WTC11 (cell line): ENCODE results near the gene TTR. TPM values are rescaled to one million over a fixed set of nuclear protein-coding genes. Genes with fewer than 3 reads are reported as not detected.

Experiments used
- ATAC-seq: fragments of 200-7000 bp; cut with Tn5 transposase; 2 replicates; pipeline ENCODE4 v1.10.0; 2021; ENCODE audit warnings: mild to moderate bottlenecking, moderate library complexity
- CTCF ChIA-PET: fragments of 300-600 bp; sonication (Branson Sonifier 250); formaldehyde crosslinking; loops from one replicate; lab custom pipeline; 2021; ENCODE audit warnings: antibody characterized with exemption; lab: Charles Lee
- POLR2A ChIA-PET: fragments of 350-600 bp; sonication (Branson Sonifier 250); formaldehyde crosslinking; loops from one replicate; lab custom pipeline; 2021; ENCODE audit warnings: antibody characterized with exemption; lab: Charles Lee
- DNase-seq: peaks from one replicate; pipeline ENCODE4 v3.0.0; 2021; ENCODE audit warnings: low spot score
- H3K27ac Mint-ChIP-seq: 2 replicates; pipeline ENCODE4 v1.8.0; 2021; ENCODE audit warnings: mixed read lengths
- H3K27me3 Mint-ChIP-seq: 2 replicates; pipeline ENCODE4 v1.8.0; 2021; ENCODE audit warnings: low read depth, mild to moderate bottlenecking, moderate library complexity, mixed read lengths
- H3K36me3 Mint-ChIP-seq: 2 replicates; pipeline ENCODE4 v1.8.0; 2021; ENCODE audit warnings: mixed read lengths
- H3K4me1 Mint-ChIP-seq: 2 replicates; pipeline ENCODE4 v1.8.0; 2022; ENCODE audit warnings: mixed read lengths
- H3K4me3 Mint-ChIP-seq: 2 replicates; pipeline ENCODE4 v1.8.0; 2021; ENCODE audit warnings: mild to moderate bottlenecking, moderate library complexity, mixed read lengths
- H3K9me3 Mint-ChIP-seq: 2 replicates; pipeline ENCODE4 v1.8.0; 2021; ENCODE audit warnings: mixed read lengths
- AR ChIP-seq: fragments of 250-450 bp; sonication (Bioruptor Pico); IDR thresholded peaks from 2 replicates; pipeline ENCODE4 v1.9.0; 2021; ENCODE audit warnings: mild to moderate bottlenecking
- ATF1 ChIP-seq: sonication (generic); formaldehyde crosslinking; IDR thresholded peaks from 2 replicates; pipeline ENCODE4 v1.8.1; 2023; ENCODE audit warnings: mild to moderate bottlenecking, moderate library complexity, missing genetic modification reagents
- CDX4 ChIP-seq: fragments of 250-450 bp; sonication (Bioruptor Pico); IDR thresholded peaks from 2 replicates; pipeline ENCODE4 v1.9.0; 2021; ENCODE audit warnings: moderate library complexity, mild to moderate bottlenecking, inconsistent platforms, borderline replicate concordance
- CREM ChIP-seq: sonication (generic); formaldehyde crosslinking; IDR thresholded peaks from 2 replicates; pipeline ENCODE4 v1.8.1; 2022; ENCODE audit warnings: mild to moderate bottlenecking, missing genetic modification reagents, moderate library complexity
- FOXJ3 ChIP-seq: sonication (generic); formaldehyde crosslinking; IDR thresholded peaks from 2 replicates; pipeline ENCODE4 v1.9.0; 2021; ENCODE audit warnings: missing genetic modification reagents, mild to moderate bottlenecking, borderline replicate concordance
- HMGA2 ChIP-seq: fragments of 250-450 bp; sonication (Bioruptor Pico); IDR thresholded peaks from 2 replicates; pipeline ENCODE4 v1.4.0; 2021; ENCODE audit warnings: mild to moderate bottlenecking, moderate library complexity
- JAZF1 ChIP-seq: fragments of 250-450 bp; sonication (Bioruptor Pico); IDR thresholded peaks from 2 replicates; pipeline ENCODE4 v1.9.0; 2021; ENCODE audit warnings: moderate library complexity, mild to moderate bottlenecking, inconsistent platforms
- KAT7 ChIP-seq: sonication (generic); formaldehyde crosslinking; IDR thresholded peaks from 2 replicates; pipeline ENCODE4 v1.8.1; 2023; ENCODE audit warnings: missing genetic modification reagents, mild to moderate bottlenecking, borderline replicate concordance
- NR1H2 ChIP-seq: sonication (generic); formaldehyde crosslinking; IDR thresholded peaks from 2 replicates; pipeline ENCODE4 v1.9.0; 2021; ENCODE audit warnings: mild to moderate bottlenecking, moderate library complexity, missing genetic modification reagents
- NR2C2 ChIP-seq: sonication (generic); formaldehyde crosslinking; IDR thresholded peaks from 2 replicates; pipeline ENCODE4 v1.8.0; 2022; ENCODE audit warnings: mild to moderate bottlenecking, missing genetic modification reagents
- OVOL2 ChIP-seq: fragments of 250-450 bp; sonication (Bioruptor Pico); IDR thresholded peaks from 2 replicates; pipeline ENCODE4 v1.9.0; 2021; ENCODE audit warnings: mild to moderate bottlenecking, borderline replicate concordance
- PREB ChIP-seq: sonication (generic); formaldehyde crosslinking; IDR thresholded peaks from 2 replicates; pipeline ENCODE4 v1.8.1; 2022; ENCODE audit warnings: mild to moderate bottlenecking, missing genetic modification reagents, moderate library complexity, borderline replicate concordance
- RELA ChIP-seq: sonication (generic); formaldehyde crosslinking; IDR thresholded peaks from 2 replicates; pipeline ENCODE4 v1.8.1; 2022; ENCODE audit warnings: missing genetic modification reagents, mild to moderate bottlenecking, borderline replicate concordance
- TEAD1 ChIP-seq: sonication (generic); formaldehyde crosslinking; IDR thresholded peaks from 2 replicates; pipeline ENCODE4 v1.8.0; 2022; ENCODE audit warnings: mild to moderate bottlenecking, missing genetic modification reagents
- TEAD4 ChIP-seq: sonication (generic); formaldehyde crosslinking; IDR thresholded peaks from 2 replicates; pipeline ENCODE4 v1.8.0; 2022; ENCODE audit warnings: mild to moderate bottlenecking, missing genetic modification reagents
- TP53 ChIP-seq: sonication (generic); formaldehyde crosslinking; IDR thresholded peaks from 2 replicates; pipeline ENCODE4 v1.8.1; 2023; ENCODE audit warnings: mild to moderate bottlenecking, missing genetic modification reagents
- USF2 ChIP-seq: sonication (generic); formaldehyde crosslinking; IDR thresholded peaks from 2 replicates; pipeline ENCODE4 v1.8.1; 2023; ENCODE audit warnings: mild to moderate bottlenecking, missing genetic modification reagents, moderate library complexity
- ZBTB21 ChIP-seq: sonication (generic); formaldehyde crosslinking; IDR thresholded peaks from 2 replicates; pipeline ENCODE4 v1.8.1; 2023; ENCODE audit warnings: mild to moderate bottlenecking, missing genetic modification reagents, borderline replicate concordance
- ZNF219 ChIP-seq: sonication (generic); formaldehyde crosslinking; IDR thresholded peaks from 2 replicates; pipeline ENCODE4 v1.8.0; 2023; ENCODE audit warnings: missing genetic modification reagents, mild to moderate bottlenecking, borderline replicate concordance
- ZNF396 ChIP-seq: fragments of 250-450 bp; sonication (Bioruptor Pico); IDR thresholded peaks from 2 replicates; pipeline ENCODE4 v1.8.0; 2021; ENCODE audit warnings: mild to moderate bottlenecking, moderate library complexity, borderline replicate concordance
- total RNA-seq: library from RNA; stranded (reverse); gene quantifications from 3 replicates; pipeline ENCODE4 v1.2.3, GENCODE V29; 2021
- TF ChIP-seq, protein P1 (sequence below): sonication (generic); formaldehyde crosslinking; IDR thresholded peaks from 2 replicates; pipeline ENCODE4 v1.8.0; 2022; ENCODE audit warnings: mild to moderate bottlenecking, missing genetic modification reagents
- TF ChIP-seq, protein P2 (sequence below): sonication (generic); formaldehyde crosslinking; conservative IDR thresholded peaks from 2 replicates; pipeline ENCODE4 v1.8.1; 2023; ENCODE audit warnings: mild to moderate bottlenecking, low read depth, missing genetic modification reagents, moderate library complexity
- TF ChIP-seq, protein P3 (sequence below): sonication (generic); formaldehyde crosslinking; conservative IDR thresholded peaks from 2 replicates; pipeline ENCODE4 v1.8.1; 2022; ENCODE audit warnings: mild to moderate bottlenecking, missing genetic modification reagents
- TF ChIP-seq, protein P4 (sequence below): sonication (generic); formaldehyde crosslinking; IDR thresholded peaks from 2 replicates; pipeline ENCODE4 v1.8.1; 2022; ENCODE audit warnings: missing genetic modification reagents, borderline replicate concordance

Gene TTR
- total RNA-seq, 1 experiment from 2014 or later, result 1.0 TPM

DNA sequence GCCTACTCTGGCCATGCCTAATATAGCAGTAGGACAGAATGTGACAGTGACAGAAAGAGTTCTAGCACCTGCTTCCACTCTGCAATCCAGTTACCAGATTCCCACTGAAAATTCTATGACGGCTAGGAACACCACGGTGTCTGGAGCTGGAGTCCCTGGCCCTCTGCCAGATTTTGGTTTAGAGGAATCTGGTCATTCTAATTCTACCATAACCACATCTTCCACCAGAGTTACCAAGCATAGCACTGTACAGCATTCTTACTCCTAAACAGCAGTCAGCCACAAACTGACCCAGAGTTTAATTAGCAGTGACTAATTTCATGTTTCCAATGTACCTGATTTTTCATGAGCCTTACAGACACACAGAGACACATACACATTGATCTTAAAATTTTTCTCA is 45.2 kb upstream of the TTR start:
- H3K4me3 Mint-ChIP-seq, result no peak overlapping the region
- ChIA-PET POLR2A (no interaction called here), CTCF (no interaction called here)
- peaks cover 46% of the 10 kb centered on the region for H3K36me3 Mint-ChIP-seq
- no peak overlapping the region for H3K27ac Mint-ChIP-seq
- ATAC-seq (no peak), DNase-seq (no peak)
- H3K27me3 Mint-ChIP-seq, result no peaks in the 10 kb centered on the region
- TF ChIP-seq JAZF1 (CRISPR knock-in tag), result no peak
- TF ChIP-seq RELA (CRISPR knock-in tag), result no peak
- TF ChIP-seq TEAD4, result no peak
- TF ChIP-seq CDX4, result no peak
- TF ChIP-seq, protein P1, sequence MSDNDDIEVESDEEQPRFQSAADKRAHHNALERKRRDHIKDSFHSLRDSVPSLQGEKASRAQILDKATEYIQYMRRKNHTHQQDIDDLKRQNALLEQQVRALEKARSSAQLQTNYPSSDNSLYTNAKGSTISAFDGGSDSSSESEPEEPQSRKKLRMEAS (CRISPR knock-in tag), result no peak
- no peak for TF ChIP-seq PREB (CRISPR knock-in tag)
- TF ChIP-seq OVOL2 (CRISPR knock-in tag), result no peak
- no peak for TF ChIP-seq AR (CRISPR knock-in tag)
- TF ChIP-seq ATF1 (CRISPR knock-in tag), result no peak
- H3K4me1 Mint-ChIP-seq, result peaks cover 16% of the 10 kb centered on the region
- no peaks in the 10 kb centered on the region for H3K9me3 Mint-ChIP-seq

GRCh38 chr18:31548853-31549252 is 42.8 kb upstream of the TTR start:
- Mint-ChIP-seq H3K27me3 (no peaks in the 10 kb centered on the region), H3K9me3 (no peaks in the 10 kb centered on the region), H3K4me3 (no peak overlapping the region), H3K4me1 (peaks cover 27% of the 10 kb centered on the region), H3K36me3 (peaks cover 25% of the 10 kb centered on the region), H3K27ac (peak overlapping the region; percentile 19)
- ChIA-PET POLR2A (no interaction called here), CTCF (interaction anchor here (0.9 to 2.7 kb wide), 3 partner anchors 14 to 124 kb away, joined by 3 to 11 read pairs (median 3); no protein-coding TSS in a partner anchor)
- no peak for DNase-seq
- peak; percentile 9; the same call in 1 of the 2 replicates for ATAC-seq
- TF ChIP-seq, protein P2, sequence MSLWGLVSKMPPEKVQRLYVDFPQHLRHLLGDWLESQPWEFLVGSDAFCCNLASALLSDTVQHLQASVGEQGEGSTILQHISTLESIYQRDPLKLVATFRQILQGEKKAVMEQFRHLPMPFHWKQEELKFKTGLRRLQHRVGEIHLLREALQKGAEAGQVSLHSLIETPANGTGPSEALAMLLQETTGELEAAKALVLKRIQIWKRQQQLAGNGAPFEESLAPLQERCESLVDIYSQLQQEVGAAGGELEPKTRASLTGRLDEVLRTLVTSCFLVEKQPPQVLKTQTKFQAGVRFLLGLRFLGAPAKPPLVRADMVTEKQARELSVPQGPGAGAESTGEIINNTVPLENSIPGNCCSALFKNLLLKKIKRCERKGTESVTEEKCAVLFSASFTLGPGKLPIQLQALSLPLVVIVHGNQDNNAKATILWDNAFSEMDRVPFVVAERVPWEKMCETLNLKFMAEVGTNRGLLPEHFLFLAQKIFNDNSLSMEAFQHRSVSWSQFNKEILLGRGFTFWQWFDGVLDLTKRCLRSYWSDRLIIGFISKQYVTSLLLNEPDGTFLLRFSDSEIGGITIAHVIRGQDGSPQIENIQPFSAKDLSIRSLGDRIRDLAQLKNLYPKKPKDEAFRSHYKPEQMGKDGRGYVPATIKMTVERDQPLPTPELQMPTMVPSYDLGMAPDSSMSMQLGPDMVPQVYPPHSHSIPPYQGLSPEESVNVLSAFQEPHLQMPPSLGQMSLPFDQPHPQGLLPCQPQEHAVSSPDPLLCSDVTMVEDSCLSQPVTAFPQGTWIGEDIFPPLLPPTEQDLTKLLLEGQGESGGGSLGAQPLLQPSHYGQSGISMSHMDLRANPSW (CRISPR knock-in tag), result no peak
- TF ChIP-seq CREM, result no peak
- no peak for TF ChIP-seq JAZF1 (CRISPR knock-in tag)
- no peak for TF ChIP-seq ZNF396 (CRISPR knock-in tag)
- no peak for TF ChIP-seq CDX4
- TF ChIP-seq KAT7 (CRISPR knock-in tag), result no peak
- no peak for TF ChIP-seq NR2C2 (CRISPR knock-in tag)
- TF ChIP-seq NR1H2 (CRISPR knock-in tag), result no peak
- TF ChIP-seq, protein P3, sequence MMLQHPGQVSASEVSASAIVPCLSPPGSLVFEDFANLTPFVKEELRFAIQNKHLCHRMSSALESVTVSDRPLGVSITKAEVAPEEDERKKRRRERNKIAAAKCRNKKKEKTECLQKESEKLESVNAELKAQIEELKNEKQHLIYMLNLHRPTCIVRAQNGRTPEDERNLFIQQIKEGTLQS, result no peak
- TF ChIP-seq ZNF219 (CRISPR knock-in tag), result no peak
- no peak for TF ChIP-seq TP53 (CRISPR knock-in tag)
- TF ChIP-seq, protein P4, sequence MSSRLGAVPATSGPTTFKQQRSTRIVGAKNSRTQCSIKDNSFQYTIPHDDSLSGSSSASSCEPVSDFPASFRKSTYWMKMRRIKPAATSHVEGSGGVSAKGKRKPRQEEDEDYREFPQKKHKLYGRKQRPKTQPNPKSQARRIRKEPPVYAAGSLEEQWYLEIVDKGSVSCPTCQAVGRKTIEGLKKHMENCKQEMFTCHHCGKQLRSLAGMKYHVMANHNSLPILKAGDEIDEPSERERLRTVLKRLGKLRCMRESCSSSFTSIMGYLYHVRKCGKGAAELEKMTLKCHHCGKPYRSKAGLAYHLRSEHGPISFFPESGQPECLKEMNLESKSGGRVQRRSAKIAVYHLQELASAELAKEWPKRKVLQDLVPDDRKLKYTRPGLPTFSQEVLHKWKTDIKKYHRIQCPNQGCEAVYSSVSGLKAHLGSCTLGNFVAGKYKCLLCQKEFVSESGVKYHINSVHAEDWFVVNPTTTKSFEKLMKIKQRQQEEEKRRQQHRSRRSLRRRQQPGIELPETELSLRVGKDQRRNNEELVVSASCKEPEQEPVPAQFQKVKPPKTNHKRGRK (CRISPR knock-in tag), result no peak
- TF ChIP-seq USF2 (CRISPR knock-in tag), result no peak
- TF ChIP-seq FOXJ3 (CRISPR knock-in tag), result no peak
- no peak for TF ChIP-seq TEAD1 (CRISPR knock-in tag)
- no peak for TF ChIP-seq HMGA2 (CRISPR knock-in tag)
- no peak for TF ChIP-seq ZBTB21 (CRISPR knock-in tag)
